A673 (cell line): ENCODE data around the gene BABAM1.

Experiments used
- EZH2 ChIP-seq: fragments of 200-600 bp; sonication (generic); IDR thresholded peaks from 2 replicates; pipeline ENCODE4 v1.6.1; 2017; ENCODE audit warnings: borderline replicate concordance, low read depth, mild to moderate bottlenecking, mixed read lengths, antibody characterized with exemption, low read length; ENCODE audit not compliant: poor library complexity, severe bottlenecking
- TF ChIP-seq, protein P1 (sequence below): fragments of 300-800, 200-600 bp; sonication (generic); conservative IDR thresholded peaks from 2 replicates; pipeline ENCODE4 v1.5.1; 2017; ENCODE audit warnings: low read depth, mild to moderate bottlenecking, antibody characterized with exemption, low read length, moderate library complexity, mixed read lengths

DNA sequence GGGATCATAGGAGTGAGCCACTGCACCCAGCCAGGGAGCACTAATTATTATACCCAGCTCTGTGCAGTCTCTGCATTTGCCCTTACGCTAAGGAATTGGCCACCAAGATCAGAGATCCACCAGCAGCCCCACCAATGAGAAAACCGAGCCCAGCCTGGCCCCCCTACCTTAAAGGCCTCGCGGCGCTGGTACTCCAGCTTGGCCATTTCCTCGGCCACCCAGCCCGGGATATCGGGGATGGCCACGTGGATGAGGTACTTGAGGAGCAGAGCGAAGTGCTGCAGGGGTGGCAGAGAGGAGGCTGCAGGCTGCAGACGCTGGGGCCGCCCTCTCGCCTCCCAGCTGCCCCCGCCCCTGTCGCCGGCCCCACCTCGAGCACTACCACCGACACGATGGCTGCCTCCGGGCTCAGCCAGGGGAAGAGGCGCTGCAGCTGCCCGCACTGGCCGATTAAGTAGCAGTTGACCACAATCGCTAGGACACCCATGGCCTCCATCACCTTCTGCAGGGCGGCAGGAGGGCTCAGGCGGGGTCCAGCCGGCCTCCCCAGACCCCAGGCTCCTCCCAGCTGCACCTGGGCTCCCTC is 59.9 kb downstream of the BABAM1 start:
- no peak for TF ChIP-seq EZH2
- TF ChIP-seq, protein P1, sequence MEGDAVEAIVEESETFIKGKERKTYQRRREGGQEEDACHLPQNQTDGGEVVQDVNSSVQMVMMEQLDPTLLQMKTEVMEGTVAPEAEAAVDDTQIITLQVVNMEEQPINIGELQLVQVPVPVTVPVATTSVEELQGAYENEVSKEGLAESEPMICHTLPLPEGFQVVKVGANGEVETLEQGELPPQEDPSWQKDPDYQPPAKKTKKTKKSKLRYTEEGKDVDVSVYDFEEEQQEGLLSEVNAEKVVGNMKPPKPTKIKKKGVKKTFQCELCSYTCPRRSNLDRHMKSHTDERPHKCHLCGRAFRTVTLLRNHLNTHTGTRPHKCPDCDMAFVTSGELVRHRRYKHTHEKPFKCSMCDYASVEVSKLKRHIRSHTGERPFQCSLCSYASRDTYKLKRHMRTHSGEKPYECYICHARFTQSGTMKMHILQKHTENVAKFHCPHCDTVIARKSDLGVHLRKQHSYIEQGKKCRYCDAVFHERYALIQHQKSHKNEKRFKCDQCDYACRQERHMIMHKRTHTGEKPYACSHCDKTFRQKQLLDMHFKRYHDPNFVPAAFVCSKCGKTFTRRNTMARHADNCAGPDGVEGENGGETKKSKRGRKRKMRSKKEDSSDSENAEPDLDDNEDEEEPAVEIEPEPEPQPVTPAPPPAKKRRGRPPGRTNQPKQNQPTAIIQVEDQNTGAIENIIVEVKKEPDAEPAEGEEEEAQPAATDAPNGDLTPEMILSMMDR, result no peak
